ENCODE data around the gene PDCD7.

DNA sequence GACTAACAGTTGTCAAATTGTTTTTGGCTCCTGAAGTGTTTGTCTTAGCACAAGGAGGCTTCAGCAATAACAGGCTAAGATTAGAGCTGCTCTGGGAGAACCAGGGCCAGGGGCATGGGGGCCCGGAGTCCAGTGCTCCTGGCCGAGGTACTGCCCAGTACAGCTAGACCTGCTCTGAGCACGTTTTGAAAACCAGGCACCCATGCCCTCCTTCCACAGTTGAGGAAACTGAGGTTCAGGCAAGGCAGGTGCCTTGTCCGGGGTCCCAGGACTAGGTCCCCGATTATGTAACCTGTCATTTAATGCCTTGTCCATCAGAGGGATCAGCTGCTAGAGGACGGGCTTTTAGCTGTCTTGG lies 37.9 kb downstream of the PDCD7 start:
- TF ChIP-seq, protein P1, sequence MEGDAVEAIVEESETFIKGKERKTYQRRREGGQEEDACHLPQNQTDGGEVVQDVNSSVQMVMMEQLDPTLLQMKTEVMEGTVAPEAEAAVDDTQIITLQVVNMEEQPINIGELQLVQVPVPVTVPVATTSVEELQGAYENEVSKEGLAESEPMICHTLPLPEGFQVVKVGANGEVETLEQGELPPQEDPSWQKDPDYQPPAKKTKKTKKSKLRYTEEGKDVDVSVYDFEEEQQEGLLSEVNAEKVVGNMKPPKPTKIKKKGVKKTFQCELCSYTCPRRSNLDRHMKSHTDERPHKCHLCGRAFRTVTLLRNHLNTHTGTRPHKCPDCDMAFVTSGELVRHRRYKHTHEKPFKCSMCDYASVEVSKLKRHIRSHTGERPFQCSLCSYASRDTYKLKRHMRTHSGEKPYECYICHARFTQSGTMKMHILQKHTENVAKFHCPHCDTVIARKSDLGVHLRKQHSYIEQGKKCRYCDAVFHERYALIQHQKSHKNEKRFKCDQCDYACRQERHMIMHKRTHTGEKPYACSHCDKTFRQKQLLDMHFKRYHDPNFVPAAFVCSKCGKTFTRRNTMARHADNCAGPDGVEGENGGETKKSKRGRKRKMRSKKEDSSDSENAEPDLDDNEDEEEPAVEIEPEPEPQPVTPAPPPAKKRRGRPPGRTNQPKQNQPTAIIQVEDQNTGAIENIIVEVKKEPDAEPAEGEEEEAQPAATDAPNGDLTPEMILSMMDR (IDR thresholded peaks at IDR 0.05; ENCODE audit: insufficient read depth, low read depth, low read length), result no peak
- no peak for TF ChIP-seq EZH2 (IDR thresholded peaks at IDR 0.05; ENCODE audit: insufficient read depth, low read length)

Data from astrocyte (in vitro differentiated cells and primary cell).